PFSK-1 (cell line): ENCODE data around the gene GNAZ.

Source experiments
- FOXP2 ChIP-seq: optimal IDR thresholded peaks from 2 replicates; pipeline ENCODE3; 2011; ENCODE audit warnings: borderline replicate concordance, control low read depth, inconsistent platforms; ENCODE audit not compliant: insufficient read depth; ENCODE audit errors: extremely low read length, extremely low read depth
- POLR2AphosphoS5 ChIP-seq: IDR thresholded peaks from 2 replicates; pipeline ENCODE4 v1.6.1; 2012; ENCODE audit warnings: low read depth, mild to moderate bottlenecking, control low read depth, low read length, moderate library complexity
- SIN3A ChIP-seq: IDR thresholded peaks from 2 replicates; pipeline ENCODE4 v1.6.1; 2012; ENCODE audit warnings: mild to moderate bottlenecking, low read length, moderate library complexity, borderline replicate concordance; ENCODE audit not compliant: insufficient read depth
- TAF1 ChIP-seq: IDR thresholded peaks from 2 replicates; pipeline ENCODE4 v1.6.1; 2012; ENCODE audit warnings: low read length, control low read depth, borderline replicate concordance; ENCODE audit not compliant: insufficient read depth
- TF ChIP-seq, protein P1 (sequence below), 2 experiments: IDR thresholded peaks; 2 replicates each; pipeline versions ENCODE4 v1.6.1 to v1.8.0; 2011 to 2012; ENCODE audit warnings: low read depth in 2 of 2, low read length in 2 of 2, control low read depth in 1 of 2, inconsistent platforms in 1 of 2, mild to moderate bottlenecking in 1 of 2, moderate library complexity in 1 of 2; ENCODE audit not compliant: insufficient read depth in 1 of 2

The GNAZ gene

DNA sequence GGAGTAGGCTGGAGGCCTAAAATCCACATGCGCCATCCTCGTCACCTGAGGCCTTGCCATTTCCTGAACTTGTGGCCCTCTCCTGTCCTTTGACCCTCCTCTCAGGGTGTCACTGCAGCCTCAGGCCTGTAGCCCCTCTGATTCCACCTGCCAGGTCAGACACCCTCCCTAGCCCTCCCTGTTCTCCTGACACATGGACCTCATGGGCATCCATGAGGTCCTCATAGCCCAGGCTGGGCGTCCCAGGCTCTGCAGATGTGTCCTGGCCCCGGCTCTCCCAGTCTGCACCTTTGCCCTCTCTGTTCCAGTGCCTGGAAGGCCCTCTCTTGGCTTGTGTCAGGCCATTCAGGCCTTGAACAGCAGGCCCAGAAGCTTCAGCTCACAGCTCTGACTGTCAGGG lies 90.7 kb downstream of the GNAZ start:
- TF ChIP-seq POLR2AphosphoS5 (no peak), FOXP2 (no peak), TAF1 (no peak), SIN3A (no peak)
- TF ChIP-seq, protein P1, sequence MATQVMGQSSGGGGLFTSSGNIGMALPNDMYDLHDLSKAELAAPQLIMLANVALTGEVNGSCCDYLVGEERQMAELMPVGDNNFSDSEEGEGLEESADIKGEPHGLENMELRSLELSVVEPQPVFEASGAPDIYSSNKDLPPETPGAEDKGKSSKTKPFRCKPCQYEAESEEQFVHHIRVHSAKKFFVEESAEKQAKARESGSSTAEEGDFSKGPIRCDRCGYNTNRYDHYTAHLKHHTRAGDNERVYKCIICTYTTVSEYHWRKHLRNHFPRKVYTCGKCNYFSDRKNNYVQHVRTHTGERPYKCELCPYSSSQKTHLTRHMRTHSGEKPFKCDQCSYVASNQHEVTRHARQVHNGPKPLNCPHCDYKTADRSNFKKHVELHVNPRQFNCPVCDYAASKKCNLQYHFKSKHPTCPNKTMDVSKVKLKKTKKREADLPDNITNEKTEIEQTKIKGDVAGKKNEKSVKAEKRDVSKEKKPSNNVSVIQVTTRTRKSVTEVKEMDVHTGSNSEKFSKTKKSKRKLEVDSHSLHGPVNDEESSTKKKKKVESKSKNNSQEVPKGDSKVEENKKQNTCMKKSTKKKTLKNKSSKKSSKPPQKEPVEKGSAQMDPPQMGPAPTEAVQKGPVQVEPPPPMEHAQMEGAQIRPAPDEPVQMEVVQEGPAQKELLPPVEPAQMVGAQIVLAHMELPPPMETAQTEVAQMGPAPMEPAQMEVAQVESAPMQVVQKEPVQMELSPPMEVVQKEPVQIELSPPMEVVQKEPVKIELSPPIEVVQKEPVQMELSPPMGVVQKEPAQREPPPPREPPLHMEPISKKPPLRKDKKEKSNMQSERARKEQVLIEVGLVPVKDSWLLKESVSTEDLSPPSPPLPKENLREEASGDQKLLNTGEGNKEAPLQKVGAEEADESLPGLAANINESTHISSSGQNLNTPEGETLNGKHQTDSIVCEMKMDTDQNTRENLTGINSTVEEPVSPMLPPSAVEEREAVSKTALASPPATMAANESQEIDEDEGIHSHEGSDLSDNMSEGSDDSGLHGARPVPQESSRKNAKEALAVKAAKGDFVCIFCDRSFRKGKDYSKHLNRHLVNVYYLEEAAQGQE (IDR thresholded peaks at IDR 0.05; ENCODE audit: insufficient read depth in 1 of 2, low read depth in 2 of 2, low read length in 2 of 2), result no peak

DNA sequence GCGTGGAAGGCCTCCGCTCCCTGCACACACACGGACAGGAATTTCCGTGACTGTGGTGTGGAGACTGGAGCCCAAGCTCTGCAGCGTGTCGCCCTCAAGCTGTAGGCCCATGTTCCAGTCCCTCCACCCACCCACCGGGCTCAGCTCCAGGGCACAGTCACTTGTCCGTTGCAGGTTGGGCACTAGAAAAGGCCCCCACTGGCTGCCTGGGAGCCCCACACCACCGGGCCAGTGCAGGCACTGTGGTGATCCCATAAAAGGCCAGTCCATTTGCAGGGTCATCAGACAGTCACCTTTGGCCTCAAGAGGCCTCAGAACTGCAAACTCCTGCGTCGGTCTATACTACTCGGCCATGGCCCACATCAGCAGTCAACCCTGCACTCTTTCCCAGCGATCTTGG lies 91.3 kb downstream of the GNAZ start:
- TF ChIP-seq SIN3A, result no peak
- no peak for TF ChIP-seq POLR2AphosphoS5
- TF ChIP-seq, protein P1 (IDR thresholded peaks at IDR 0.05; ENCODE audit: insufficient read depth in 1 of 2, low read depth in 2 of 2, low read length in 2 of 2), result no peak
- TF ChIP-seq TAF1, result no peak
- no peak for TF ChIP-seq FOXP2

DNA sequence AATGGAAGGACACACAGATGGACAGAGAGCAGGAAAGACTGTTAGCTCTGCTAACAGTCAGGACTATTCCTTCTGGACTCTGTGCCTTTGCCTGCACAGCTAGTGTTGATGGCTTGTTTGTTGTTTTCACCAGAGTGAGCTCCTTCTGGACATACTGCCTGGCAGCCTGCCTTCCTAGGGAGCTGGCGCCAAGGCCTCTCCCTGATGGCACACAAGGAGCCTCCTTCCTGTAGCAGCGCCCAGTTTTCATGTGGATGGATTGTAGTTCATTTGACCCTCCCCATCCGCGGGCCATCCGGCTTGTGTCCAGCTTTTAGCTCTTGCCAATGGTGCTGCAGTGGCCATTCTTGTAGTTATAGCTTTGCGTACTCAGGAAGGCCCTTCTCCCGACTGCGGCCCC lies 93.3 kb downstream of the GNAZ start:
- TF ChIP-seq, protein P1 (IDR thresholded peaks at IDR 0.05; ENCODE audit: insufficient read depth in 1 of 2, low read depth in 2 of 2, low read length in 2 of 2), result no peak
- TF ChIP-seq FOXP2, result no peak
- no peak for TF ChIP-seq POLR2AphosphoS5
- no peak for TF ChIP-seq TAF1
- TF ChIP-seq SIN3A, result no peak

GRCh38 chr22:23164091-23164490 lies 93.8 kb downstream of the GNAZ start:
- TF ChIP-seq TAF1 (no peak), SIN3A (no peak), FOXP2 (no peak), POLR2AphosphoS5 (no peak)
- TF ChIP-seq, protein P1 (IDR thresholded peaks at IDR 0.05; ENCODE audit: insufficient read depth in 1 of 2, low read depth in 2 of 2, low read length in 2 of 2), result no peak

GRCh38 chr22:23166042-23166831 lies 95.9 kb downstream of the GNAZ start:
- TF ChIP-seq POLR2AphosphoS5 (no peak), TAF1 (no peak), SIN3A (no peak), FOXP2 (no peak)
- TF ChIP-seq, protein P1 (IDR thresholded peaks at IDR 0.05; ENCODE audit: insufficient read depth in 1 of 2, low read depth in 2 of 2, low read length in 2 of 2), result no peak
